GM19463 (cell line): Measurements from ENCODE around the gene HNRNPAB.
"Not testable (repeated sequence)": the region's sequence is repeated elsewhere in the genome, so short reads cannot be mapped to it uniquely, and the experiment has no call there.

ENCODE experiments used
- ATAC-seq: cut with Tn5 transposase; IDR thresholded peaks from one replicate; pipeline ENCODE4 v1.9.1; 2021; ENCODE audit warnings: mild to moderate bottlenecking, moderate library complexity; ENCODE audit not compliant: unreplicated experiment

HNRNPAB gene

DNA sequence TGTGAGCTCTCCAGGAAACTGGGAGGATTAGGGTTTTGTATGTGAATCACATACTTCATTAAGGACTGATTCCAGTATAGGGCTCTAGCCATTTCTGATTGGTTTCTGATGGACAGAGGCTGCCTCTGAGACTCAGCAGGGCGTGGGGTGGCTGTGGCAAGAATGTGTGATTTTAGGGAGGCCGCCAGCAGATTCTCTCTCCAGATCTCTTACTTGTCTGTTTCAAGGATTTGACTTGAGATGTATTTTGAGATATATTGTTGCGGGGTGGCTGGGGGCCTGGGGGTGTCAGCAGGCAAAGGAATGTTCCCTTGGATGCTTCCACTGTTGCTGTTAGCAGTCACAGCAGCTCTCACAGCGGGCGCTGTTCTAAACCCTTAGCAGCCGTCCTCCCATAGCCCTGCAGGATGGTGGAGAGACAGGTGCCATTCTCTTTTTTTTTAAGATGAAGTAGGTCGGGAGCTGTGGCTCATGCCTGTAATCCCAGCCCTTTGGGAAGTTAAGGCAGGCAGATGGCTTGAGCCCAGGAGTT lies 8.0 kb upstream of the HNRNPAB start:
- no peak for ATAC-seq

DNA sequence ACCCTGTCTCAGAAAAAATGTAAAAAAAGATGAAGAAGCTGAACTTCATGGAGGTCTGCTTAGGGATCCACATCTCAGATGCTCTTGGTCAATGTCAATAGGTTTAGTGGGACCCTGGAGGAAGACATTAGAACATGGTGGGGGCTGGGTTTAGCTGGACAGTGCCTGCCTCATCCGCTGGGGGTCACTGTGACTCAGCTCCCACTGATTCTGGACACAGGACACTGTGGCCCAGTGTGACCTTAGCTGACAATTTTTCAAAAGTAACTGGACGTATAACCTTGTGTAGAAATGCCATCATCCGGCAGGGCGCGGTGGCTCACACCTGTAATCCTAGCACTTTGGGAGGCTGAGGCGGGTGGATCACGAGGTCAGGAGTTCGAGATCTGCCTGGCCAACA lies 7.3 kb upstream of the HNRNPAB start:
- no peak for ATAC-seq

DNA sequence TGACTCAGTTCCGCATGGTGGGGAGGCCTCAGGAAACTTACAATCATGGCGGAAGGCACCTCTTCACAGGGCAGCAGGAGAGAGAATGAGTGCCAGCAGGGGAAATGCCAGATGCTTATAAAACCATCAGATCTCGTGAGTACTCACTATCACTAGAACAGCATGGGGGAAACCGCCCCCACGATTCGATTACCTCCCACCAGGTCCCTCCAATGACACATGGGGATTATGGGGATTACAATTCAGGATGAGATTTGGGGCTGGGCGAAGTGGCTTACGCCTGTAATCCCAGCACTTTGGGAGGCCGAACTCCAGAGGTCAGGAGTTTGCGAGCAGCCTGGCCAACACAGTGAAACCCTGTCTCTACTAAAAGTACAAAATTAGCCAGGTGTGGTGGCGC lies 6.2 kb upstream of the HNRNPAB start:
- not testable (repeated sequence) for ATAC-seq

DNA sequence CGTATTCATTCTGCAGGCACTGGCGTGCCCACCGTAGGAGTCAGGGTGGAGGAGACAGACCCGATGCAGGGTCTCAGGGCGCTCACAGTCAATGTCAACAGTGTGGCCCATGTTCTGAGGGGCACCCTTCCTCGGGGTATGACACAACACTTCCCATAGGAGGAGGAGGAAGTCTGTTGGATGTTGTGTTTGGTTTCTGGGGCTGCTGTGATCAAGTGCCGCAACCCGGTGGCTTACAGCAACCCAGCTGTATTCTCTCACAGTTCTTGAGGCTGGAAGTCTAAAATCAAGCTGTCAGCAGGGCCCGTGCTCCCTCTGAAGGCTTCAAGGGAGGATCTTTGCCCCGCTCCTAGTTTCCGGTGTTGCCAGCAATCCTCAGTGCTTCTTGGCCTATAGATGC lies 5.6 kb upstream of the HNRNPAB start:
- ATAC-seq: no peak

DNA sequence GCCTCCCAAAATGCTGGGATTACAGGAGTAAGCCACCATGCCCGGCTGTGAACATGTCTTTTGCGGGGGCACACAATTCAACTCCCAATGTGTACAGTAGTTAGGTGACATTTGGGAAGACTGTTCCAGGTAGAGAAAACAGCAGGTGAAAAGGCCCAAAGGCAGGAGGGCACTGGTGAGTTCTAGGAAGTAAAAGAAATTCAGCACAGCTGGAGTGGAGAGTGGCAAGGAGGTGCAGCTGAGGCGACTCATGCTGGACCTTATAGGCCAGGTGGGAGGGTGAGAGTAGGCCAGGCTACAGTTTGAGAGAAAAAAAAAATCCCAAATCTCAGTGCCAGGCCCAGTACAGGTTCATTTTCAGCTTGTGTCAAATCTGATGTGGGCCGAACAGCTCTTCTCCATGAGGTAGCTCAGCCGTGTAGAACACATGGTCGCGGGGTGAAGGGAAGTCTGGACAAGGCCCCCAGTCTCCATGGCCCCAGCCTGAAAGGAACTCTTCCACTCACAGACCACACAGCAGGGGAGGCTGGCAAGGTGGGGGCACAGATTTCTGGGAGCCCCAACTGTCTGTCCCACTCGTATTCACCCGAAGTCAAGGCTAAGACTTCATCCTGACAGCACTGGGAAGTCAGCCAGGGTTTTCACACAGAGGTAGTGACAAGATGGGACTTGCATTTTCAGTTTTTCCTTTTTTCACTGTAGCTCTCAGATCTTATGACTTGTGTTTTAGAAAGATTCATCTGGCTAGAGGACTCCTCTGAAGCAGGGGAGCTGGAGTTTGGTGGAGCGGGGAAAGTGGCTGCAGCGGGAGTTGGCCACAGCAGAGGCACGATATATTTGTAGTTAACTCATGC lies 4.5 kb upstream of the HNRNPAB start:
- ATAC-seq: no peak

DNA sequence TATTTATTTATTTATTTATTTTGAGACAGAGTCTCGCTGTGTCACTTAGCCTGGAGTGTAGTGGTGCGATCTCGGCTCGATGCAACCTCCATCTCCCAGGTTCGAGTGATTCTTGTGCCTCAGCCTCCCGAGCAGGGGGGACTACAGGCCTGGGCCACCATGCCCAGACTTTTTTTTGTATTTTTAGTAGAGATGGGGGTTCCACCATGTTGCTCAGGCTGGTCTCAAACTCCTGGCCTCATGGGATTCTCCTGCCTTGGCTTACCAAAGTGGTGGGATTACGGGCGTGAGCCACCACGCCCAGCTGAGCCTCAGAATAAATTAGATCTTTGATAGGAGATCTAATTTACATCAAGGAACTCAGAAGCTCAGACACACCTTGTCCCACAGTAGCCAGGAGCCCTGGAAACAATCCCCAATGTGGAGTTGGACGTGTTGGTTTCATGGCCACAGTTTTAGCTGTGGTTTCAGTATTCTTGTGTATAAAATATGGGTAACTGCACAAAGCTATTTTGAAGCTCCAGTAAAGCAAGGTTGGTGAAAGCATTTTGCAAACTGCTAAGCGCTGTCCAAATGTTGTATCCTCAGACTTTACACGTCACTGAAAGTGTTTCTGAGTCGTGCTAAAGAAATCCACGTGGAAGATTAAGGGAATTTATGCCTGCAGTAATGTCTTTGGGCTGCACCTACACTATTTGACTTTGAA lies 3.0 kb upstream of the HNRNPAB start:
- no peak for ATAC-seq

DNA sequence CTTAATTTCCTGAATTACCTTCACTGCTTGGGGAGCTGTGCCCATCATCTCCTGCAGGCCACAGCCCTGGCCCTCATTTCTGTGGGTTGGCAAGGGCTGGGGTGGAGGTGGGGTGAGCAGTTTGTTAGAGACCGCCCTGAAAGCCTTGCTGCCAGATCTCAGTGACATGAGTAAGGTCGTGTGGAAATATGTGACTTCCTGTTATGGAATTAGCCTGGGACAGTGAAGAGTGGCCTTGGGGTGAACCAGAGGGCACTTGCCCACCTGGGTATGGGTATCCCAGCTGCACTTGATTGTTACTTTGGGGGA lies 2.5 kb upstream of the HNRNPAB start:
- no peak for ATAC-seq

DNA sequence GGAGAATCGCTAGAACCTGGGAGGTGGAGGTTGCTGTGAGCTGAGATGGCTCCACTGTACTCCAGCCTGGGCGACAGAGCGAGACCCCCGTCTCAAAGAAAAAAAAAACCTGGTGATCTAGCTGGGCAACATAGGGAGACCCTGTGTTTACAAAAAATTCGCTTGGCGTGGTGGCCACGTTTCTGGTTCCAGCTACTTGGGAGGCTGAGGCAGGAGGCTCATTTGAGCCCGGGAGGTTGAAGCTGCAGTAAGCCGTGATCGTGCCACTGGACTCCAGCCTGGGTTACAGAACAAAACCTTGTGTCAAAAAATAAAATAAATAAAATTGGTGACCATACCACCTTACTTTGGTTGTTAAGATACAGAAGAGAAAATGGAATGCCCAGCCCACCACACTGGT lies 1.8 kb upstream of the HNRNPAB start:
- no peak for ATAC-seq

DNA sequence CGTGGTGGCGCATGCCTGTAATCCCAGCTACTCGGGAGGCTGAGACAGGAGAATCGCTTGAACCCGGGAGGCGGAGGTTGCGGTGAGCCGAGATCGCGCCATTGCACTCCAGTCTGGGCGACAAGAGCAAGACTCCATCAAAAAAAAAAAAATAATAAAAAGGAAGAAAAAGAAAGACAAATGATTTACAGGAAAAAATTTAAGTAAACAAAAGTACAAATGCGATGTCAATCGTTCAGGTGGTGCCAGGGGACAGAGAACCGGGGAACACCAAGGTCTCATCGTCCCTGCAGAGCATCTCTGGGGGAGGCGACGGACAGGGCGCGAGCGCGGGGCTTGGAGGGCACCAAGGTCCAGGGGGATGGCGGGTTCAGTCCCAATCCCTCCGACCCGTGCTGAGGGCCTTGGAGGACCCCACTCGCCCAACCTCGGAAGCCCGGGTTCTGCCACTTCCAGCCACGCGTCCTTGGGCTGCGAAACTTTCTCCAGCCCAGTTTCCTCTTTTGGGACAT lies 607 bp upstream of the HNRNPAB start:
- peak; percentile 1 for ATAC-seq

DNA sequence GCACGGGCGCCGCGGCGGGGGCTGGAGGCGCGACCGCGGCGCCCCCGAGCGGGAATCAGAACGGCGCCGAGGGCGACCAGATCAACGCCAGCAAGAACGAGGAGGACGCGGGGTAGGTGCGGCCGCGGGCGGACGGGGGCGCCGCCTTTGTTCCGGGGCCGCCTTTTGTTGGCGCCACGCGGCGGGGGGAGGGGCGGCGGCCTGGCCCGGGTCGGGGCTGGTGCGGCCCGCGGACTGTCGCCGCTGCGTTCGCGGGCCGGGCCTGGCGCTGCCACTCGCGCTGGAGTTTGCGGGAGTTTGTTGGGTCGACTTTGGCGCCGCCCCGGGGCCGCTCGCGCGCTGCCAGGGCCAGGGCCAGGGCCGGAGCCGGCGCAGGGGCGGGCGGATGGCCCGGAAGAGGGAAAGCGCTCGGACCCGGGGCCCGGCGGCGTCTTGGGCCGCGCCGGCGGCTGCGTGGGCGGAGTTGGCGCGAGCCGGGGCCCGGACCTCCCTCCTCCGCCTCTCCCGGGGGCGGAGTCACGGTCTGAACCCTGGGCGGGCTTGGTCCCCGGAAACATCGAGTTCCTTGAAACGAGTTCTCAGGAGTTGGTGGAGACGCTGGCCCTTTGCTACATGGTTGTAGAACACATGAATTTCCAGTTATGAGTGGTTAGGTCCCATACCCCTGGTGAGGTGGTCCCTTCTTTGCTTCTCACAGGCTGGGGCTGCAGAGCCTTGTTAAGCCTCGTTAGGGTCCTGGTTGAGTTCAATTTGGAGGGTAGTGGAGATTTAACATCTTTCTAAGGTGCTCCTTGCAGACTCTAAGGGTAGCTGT lies 809 bp downstream of the HNRNPAB start:
- peak; percentile 60 for ATAC-seq

DNA sequence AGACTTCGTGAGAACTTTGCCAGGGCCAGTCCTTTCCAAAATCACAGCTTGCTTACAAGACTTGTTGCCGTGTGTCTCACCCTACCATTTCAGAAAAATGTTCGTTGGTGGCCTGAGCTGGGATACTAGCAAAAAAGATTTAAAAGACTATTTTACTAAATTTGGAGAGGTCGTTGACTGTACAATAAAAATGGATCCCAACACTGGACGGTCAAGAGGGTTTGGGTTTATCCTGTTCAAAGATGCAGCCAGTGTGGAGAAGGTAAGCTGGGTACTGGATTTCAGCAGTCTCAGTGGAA lies 1.4 kb downstream of the HNRNPAB start:
- no peak for ATAC-seq

DNA sequence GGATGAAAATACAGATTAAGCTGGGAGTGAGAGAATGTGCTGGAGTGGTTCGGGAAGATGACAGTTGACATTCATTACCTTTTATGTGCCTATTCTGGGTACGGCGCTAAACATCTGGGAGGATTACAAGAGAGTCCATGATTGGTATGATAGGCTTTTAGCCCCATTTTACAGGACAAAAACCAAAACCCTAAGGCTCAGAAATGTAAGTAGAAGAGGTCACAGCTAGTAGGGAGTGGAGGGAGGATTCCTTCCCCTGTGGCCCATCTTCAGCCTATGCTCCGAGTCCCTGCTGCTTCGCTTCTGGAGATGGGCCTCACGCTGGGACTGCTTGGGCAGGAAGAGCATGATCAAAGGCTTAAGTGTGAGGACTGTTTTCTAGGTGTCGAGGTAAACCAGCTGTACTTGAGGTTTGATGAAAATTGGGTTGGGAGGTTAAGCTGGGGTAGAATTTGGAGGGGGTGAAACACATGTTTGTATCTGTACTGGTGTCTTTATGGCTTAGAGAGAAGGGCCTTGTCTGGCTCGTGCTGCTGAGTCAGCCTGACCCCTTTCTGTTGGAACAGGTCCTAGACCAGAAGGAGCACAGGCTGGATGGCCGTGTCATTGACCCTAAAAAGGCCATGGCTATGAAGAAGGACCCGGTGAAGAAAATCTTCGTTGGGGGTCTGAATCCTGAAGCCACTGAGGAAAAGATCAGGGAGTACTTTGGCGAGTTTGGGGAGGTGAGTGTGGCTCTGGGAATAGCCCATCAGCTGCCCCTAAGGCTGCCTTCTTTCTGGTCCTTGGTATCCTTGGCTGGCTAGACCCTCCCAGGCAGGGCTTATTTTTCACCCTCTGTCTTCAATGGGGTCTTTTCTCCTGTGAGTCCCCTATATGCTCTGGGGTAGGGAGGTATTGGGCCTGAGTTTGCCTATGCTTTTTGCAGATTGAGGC lies 2.1 kb downstream of the HNRNPAB start:
- no peak for ATAC-seq

DNA sequence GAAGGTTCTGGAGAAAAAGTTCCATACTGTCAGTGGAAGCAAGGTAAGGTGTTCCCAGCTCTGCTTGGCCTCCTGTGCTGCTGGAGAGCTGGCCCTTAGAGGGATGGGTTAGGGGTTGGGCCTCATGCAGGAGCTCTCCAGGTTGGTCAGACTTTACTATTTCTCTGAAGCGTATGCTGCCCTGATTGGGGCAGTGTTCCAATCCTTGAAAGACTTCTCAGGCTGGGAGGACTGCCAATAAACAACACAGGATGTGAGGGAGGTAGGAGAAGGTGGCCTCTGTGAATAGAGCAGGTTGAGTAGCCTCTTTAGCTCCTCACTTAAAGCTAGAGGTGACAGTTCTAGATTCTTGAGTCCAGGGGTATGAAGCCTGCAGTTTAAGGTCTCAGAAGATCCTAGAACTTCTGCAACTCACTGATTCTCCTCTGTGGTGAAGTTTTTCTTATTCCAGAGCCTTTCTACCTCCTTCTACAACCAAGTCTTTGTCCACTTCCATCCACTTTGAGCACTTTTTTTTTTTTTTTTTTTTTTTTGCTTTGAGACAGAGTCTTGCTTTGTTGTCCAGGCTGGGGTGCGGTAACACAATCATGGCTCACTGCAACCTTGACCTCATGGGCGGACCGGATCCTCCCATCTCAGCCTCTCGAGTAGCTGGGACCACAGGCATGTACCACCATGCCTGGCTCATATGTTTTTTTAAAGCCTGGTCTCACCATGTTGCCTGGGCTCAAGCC lies 3.0 kb downstream of the HNRNPAB start:
- no peak for ATAC-seq

DNA sequence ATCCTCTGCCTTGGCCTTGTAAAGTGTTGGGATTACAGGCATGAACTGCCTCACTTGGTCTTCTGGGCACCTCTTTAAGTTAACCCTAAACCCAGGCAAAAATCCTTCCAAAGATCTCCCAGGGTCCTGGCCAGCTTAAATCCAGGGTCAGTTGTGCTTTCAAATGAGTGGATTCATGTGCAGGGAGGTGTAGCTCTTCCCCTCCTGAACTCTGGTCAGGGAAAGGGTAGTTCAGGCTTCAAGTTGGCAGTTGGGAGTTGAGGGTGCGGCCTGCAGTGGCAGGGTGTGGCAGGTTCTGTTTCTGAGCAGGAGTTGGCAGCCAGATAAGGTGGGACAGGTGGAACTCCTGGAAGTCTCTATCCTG lies 3.6 kb downstream of the HNRNPAB start:
- ATAC-seq: no peak

DNA sequence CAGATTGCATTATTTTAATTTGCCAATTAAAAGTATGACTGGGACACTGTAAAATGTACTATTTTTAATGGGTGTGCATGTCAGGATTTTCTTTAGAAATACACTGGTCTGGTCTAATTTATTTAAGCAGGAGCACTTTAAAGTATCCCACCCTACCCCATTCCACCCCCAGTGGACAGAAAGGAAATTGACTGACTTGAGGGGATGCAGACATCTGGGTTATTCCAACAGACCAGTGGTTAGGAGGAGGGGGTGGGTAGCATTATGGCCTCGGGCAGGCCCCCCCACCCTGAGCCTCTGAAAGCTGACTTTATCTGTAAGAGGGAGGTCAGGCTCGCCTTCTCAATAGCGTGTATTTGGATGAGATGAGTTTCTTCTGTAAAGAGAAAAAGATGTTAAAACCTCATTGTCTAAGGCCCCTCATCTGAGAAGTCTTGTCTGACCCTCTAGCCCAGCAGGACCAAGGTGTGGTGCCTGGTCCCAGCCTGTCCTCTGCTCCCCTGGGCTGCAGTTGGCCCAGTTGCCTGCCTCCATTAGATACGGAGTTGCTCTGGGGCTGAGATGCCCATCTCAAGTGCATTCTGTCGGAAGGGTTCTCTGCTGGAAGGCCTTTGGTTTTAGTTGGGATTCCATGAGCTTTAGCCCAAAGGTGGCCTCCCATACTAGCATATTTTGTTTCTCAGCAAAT lies 4.4 kb downstream of the HNRNPAB start:
- no peak for ATAC-seq

DNA sequence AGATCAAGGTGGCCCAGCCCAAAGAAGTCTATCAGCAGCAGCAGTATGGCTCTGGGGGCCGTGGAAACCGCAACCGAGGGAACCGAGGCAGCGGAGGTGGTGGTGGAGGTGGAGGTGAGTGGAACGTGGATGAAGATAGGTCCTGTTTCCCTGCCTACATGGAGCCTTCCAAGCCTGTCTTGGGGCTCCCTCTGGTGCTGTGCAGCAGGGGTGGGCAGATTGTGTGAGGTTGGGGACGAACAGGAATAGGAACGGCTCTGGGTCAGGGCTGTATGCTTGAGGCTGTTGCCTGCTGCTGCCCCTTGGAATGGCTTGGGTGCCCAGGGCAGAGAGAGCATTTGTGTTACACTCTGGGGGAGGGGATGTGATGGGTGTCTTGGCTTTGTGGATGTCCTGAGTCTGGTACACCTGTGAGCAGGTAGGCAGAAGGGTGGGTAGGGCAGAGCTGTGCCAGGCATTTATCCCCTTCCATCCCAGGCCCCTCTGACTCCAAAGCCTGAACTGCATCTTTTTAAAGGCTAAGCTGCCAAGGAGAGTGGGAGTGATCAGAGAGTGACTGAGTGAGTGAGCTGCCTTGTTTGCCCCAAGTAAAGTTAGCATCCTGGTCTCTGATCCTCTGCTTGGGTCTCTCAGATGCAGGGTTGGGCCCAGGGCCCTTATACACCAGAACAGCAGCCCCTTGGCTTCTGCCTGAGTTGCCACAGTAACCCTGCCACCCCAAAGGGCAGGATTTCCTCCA lies 5.2 kb downstream of the HNRNPAB start:
- no peak for ATAC-seq

DNA sequence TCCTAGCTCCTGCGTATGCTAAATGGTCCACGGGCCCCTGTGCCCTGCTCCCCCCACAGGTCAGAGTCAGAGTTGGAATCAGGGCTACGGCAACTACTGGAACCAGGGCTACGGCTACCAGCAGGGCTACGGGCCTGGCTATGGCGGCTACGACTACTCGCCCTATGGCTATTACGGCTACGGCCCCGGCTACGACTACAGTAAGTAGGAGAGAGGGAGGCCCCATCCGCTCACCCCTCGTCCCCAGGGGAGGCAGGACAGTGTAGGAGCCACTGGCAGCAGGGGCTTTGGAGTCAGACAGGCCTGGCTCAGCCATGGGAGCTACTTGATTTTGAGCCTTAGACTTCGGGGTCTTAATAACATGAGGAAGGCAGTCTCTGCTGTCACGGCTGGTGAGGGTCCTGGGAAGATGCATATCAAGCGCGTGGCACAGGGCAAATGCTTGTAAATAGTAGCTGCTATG lies 5.8 kb downstream of the HNRNPAB start:
- no peak for ATAC-seq

DNA sequence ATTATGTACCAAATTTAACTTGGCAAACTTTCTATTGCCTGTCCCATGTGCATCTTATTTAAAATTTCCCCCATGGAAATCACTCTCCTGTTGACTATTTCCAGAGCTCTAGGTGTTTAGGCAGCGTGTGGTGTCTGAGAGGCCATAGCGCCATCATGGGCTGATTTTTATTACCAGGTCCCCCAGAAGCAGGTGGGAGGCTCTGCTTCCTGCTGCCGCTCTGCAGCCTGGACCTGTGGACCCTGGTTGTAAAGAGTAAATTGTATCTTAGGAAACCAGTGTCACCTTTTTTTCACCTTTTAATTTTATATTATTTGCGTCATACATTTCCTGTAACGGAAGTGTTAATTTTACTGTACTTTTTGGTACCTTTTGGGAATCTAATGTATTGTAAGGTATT lies 6.4 kb downstream of the HNRNPAB start:
- no peak for ATAC-seq
